K562 (cell line): ENCODE results near the gene INSYN2B. TPM values are rescaled to one million over a fixed set of nuclear protein-coding genes. Genes with fewer than 3 reads are reported as not detected.

ENCODE experiments used
- CREM ChIP-seq: IDR thresholded peaks from 2 replicates; pipeline ENCODE4 v1.6.1; 2014; ENCODE audit warnings: antibody characterized with exemption, low read depth
- DIDO1 ChIP-seq: fragments of 450-650 bp; IDR thresholded peaks from 2 replicates; pipeline ENCODE4 v1.6.1; 2016; ENCODE audit warnings: low read depth, missing biosample characterization, missing genetic modification characterization
- ESRRA ChIP-seq: fragments of 450-650 bp; IDR thresholded peaks from 2 replicates; pipeline ENCODE4 v1.6.1; 2014; ENCODE audit warnings: low read depth, mild to moderate bottlenecking, moderate library complexity, borderline replicate concordance
- HDAC8 ChIP-seq: fragments of 450-650 bp; IDR thresholded peaks from 2 replicates; pipeline ENCODE4 v1.6.1; 2016; ENCODE audit warnings: mild to moderate bottlenecking, missing genetic modification characterization, moderate library complexity, missing compliant biosample characterization
- MYNN ChIP-seq, 2 experiments: sonication (generic); formaldehyde crosslinking in 1 of 2; IDR thresholded peaks; 2 replicates each; pipeline versions ENCODE4 v1.5.0 to v1.6.1; 2016 to 2020; ENCODE audit warnings: antibody characterized with exemption in 1 of 2, missing genetic modification reagents in 1 of 2
- NR1H2 ChIP-seq: sonication (generic); formaldehyde crosslinking; IDR thresholded peaks from 2 replicates; pipeline ENCODE4 v1.4.0; 2020; ENCODE audit warnings: mild to moderate bottlenecking, missing genetic modification reagents
- PML ChIP-seq: IDR thresholded peaks from 2 replicates; pipeline ENCODE4 v1.6.1; 2012; ENCODE audit warnings: low read length, inconsistent platforms
- SOX6 ChIP-seq: fragments of 450-650 bp; IDR thresholded peaks from 2 replicates; pipeline ENCODE4 v1.6.1; 2014; ENCODE audit warnings: mild to moderate bottlenecking
- TCF7 ChIP-seq: sonication (generic); IDR thresholded peaks from 2 replicates; pipeline ENCODE4 v1.6.1; 2016; ENCODE audit warnings: antibody characterized with exemption, borderline replicate concordance
- ZBTB49 ChIP-seq: sonication (generic); formaldehyde crosslinking; IDR thresholded peaks from 2 replicates; pipeline ENCODE4 v1.8.0; 2022; ENCODE audit warnings: missing genetic modification reagents, mild to moderate bottlenecking, borderline replicate concordance
- ZKSCAN8 ChIP-seq: fragments of 200-800 bp; sonication (Bioruptor generic); IDR thresholded peaks from 2 replicates; pipeline ENCODE4 v1.6.1; 2016; ENCODE audit warnings: missing genetic modification characterization, missing compliant biosample characterization
- ZNF277 ChIP-seq: fragments of 250-450 bp; sonication (Bioruptor Pico); IDR thresholded peaks from 2 replicates; pipeline ENCODE4 v1.8.0; 2022; ENCODE audit warnings: inconsistent platforms, mild to moderate bottlenecking, moderate library complexity, borderline replicate concordance
- ZNF431 ChIP-seq: sonication (generic); formaldehyde crosslinking; IDR thresholded peaks from 2 replicates; pipeline ENCODE4 v1.8.0; 2022; ENCODE audit warnings: mild to moderate bottlenecking, missing genetic modification reagents
- polyA plus RNA-seq, 8 experiments: library from polyadenylated mRNA; depleted of rRNA in 4 of 8; stranded (reverse) in 5 of 8; unstranded in 3 of 8; fragments of >200 nt; fragmentation: Nextera tagmentation in 2 of 8; fragmentation: Illumina TruSeq in 1 of 8; extraction: Ambion mirVana in 2 of 8; extraction: Trizol in 1 of 8; gene quantifications; 2 replicates each; pipeline versions ENCODE4 v1.2.1 to v1.2.3, GENCODE V29; 2011 to 2014; ENCODE audit warnings: inconsistent platforms in 1 of 8, missing spikeins in 1 of 8
- total RNA-seq, 7 experiments: library from RNA; depleted of rRNA in 6 of 7; stranded (reverse); fragments of >200 nt in 6 of 7; fragmentation: Illumina TruSeq in 2 of 7; extraction: Trizol in 2 of 7; gene quantifications; 2 replicates each; pipeline versions ENCODE4 v1.2.1 to v1.2.3, GENCODE V29; 2011 to 2021; ENCODE audit warnings: low replicate concordance in 1 of 7

INSYN2B gene
- total and polyA plus RNA-seq, 9 of the 15 experiments (the other 6 are each of a cell fraction or from before 2014, with no cell fraction given), result not detected

GRCh38 chr5:169956756-169957155, 23.5 kb downstream of the INSYN2B start (continued):
- TF ChIP-seq ZBTB49 (CRISPR knock-in tag) (no peak), TCF7 (no peak), ZNF431 (CRISPR knock-in tag) (no peak), DIDO1 (tag) (no peak), ESRRA (no peak), NR1H2 (CRISPR knock-in tag) (no peak), HDAC8 (tag) (no peak), MYNN (IDR thresholded peaks at IDR 0.05) (no peak), MYNN (CRISPR knock-in tag; IDR thresholded peaks at IDR 0.05) (no peak), ZKSCAN8 (CRISPR knock-in tag) (no peak), PML (no peak), ZNF277 (CRISPR knock-in tag) (no peak), CREM (no peak), SOX6 (no peak)
